Measurements from ENCODE around the gene TEK.

Gene TEK

GRCh38 chr9:27278374-27278773 lies 169.3 kb downstream of the TEK start:
- no peak overlapping the region for H3K4me3 ChIP-seq (ENCODE audit: low read depth, low read length)
- H3K9me3 ChIP-seq (ENCODE audit: control insufficient read depth, insufficient read depth, low read length) = no peaks in the 10 kb centered on the region
- no peak overlapping the region for H3K9ac ChIP-seq (ENCODE audit: low read depth, low read length)
- no peaks in the 10 kb centered on the region for H3K36me3 ChIP-seq (ENCODE audit: control insufficient read depth, insufficient read depth, low read length)
- peaks cover 2% of the 10 kb centered on the region; the same call in 1 of the 2 replicates for H3K4me1 ChIP-seq (ENCODE audit: control insufficient read depth, insufficient read depth, low read length)
- H3K27me3 ChIP-seq (ENCODE audit: control insufficient read depth, insufficient read depth, low read length) = no peaks in the 10 kb centered on the region
- H3K27ac ChIP-seq (ENCODE audit: low read depth, low read length) = no peak overlapping the region

DNA sequence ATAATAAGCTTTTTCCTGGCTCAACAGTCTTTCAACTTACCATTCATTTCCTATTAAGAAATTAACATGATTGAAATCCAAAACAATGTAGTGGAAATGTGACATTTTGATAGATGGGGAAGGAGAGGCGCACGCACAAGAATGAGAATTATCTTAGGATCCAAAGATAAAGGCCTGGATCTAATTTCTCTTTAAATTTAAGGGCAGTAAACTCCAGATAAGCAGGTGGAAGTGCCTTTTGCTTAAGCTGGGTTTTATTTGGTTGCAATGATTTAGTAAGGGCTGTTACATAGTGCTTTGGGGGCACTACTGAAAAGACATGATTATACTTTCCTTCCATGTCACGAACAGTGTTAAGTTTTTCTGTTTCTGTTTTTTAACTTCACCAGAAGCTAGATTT lies 170.6 kb downstream of the TEK start:
- Histone ChIP-seq H3K27ac (ENCODE audit: low read depth, low read length) (no peak overlapping the region), H3K27me3 (ENCODE audit: control insufficient read depth, insufficient read depth, low read length) (no peaks in the 10 kb centered on the region), H3K9ac (ENCODE audit: low read depth, low read length) (no peak overlapping the region), H3K36me3 (ENCODE audit: control insufficient read depth, insufficient read depth, low read length) (no peaks in the 10 kb centered on the region), H3K9me3 (ENCODE audit: control insufficient read depth, insufficient read depth, low read length) (no peaks in the 10 kb centered on the region), H3K4me1 (ENCODE audit: control insufficient read depth, insufficient read depth, low read length) (peaks cover 2% of the 10 kb centered on the region; the same call in 1 of the 2 replicates), H3K4me3 (ENCODE audit: low read depth, low read length) (no peak overlapping the region)
